ENCODE results near the gene SUPT7L.

SUPT7L gene

GRCh38 chr2:27663285-27664153, at the start of gene SUPT7L, which contains the start of gene SLC4A1AP:
SUPT7L (minus strand) TSS chr2:27663614; CDS start chr2:27662192, 1,422 bp downstream.
SLC4A1AP (plus strand) TSS chr2:27663889; CDS start chr2:27663915, 26 bp downstream.
- TF ChIP-seq, protein P1, sequence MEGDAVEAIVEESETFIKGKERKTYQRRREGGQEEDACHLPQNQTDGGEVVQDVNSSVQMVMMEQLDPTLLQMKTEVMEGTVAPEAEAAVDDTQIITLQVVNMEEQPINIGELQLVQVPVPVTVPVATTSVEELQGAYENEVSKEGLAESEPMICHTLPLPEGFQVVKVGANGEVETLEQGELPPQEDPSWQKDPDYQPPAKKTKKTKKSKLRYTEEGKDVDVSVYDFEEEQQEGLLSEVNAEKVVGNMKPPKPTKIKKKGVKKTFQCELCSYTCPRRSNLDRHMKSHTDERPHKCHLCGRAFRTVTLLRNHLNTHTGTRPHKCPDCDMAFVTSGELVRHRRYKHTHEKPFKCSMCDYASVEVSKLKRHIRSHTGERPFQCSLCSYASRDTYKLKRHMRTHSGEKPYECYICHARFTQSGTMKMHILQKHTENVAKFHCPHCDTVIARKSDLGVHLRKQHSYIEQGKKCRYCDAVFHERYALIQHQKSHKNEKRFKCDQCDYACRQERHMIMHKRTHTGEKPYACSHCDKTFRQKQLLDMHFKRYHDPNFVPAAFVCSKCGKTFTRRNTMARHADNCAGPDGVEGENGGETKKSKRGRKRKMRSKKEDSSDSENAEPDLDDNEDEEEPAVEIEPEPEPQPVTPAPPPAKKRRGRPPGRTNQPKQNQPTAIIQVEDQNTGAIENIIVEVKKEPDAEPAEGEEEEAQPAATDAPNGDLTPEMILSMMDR (IDR thresholded peaks at IDR 0.05; ENCODE audit: insufficient read depth, low read length, missing control alignments) = no peak
- DNase-seq (ENCODE audit: low read depth, low spot score) = no peak
- H3K4me3 ChIP-seq (ENCODE audit: low read depth, low read length) = peak within 1 kb of the TSS; percentile 97
- CTCF ChIA-PET = interaction anchor here (0.7 to 7.1 kb wide), 5 partner anchors 13 to 254 kb away, joined by 3 to 74 read pairs (median 4); partner anchors contain the start of gene PPM1G
- POLR2A ChIA-PET = interaction anchor here (0.8 to 1.3 kb wide), 6 partner anchors 9 to 294 kb away, joined by 3 to 7 read pairs (median 4); partner anchors contain the start of genes CCDC121, EIF2B4, GPN1 and ZNF513

GRCh38 chr2:27713201-27713600, 49.8 kb upstream of the SUPT7L start:
- no peak overlapping the region for H3K4me3 ChIP-seq (ENCODE audit: low read depth, low read length)
- ChIA-PET POLR2A (no interaction called here), CTCF (interaction anchor here (1.6 to 5.2 kb wide), 3 partner anchors 9 to 29 kb away, joined by 5 to 39 read pairs (median 17); no protein-coding TSS in a partner anchor)
- TF ChIP-seq, protein P1 (IDR thresholded peaks at IDR 0.05; ENCODE audit: insufficient read depth, low read length, missing control alignments) = no peak
- no peak for DNase-seq (ENCODE audit: low read depth, low spot score)

DNA sequence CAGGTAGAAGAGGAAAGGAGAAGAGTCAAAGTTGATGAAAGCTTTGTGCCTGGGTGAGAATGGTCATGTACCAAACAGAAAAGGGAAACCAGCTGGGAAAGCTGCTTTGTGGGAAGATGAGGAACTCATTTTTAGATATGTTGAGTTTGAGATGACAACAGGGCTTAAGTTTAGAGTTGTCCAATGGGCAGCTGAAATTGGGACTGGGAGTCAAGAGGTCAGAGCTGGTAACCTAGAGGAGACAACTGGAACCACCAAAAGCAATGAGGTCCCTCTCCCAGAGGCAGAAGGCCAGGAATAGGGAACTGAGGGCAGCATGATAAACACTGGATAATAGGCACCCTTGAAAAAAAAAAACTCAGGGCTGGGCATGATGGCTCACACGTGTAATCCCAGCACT, 49.1 kb upstream of the SUPT7L start:
- ChIA-PET POLR2A (no interaction called here), CTCF (interaction anchor here (1.6 to 5.2 kb wide), 5 partner anchors 9 to 741 kb away, joined by 5 to 39 read pairs (median 5); no protein-coding TSS in a partner anchor)
- TF ChIP-seq, protein P1 (IDR thresholded peaks at IDR 0.05; ENCODE audit: insufficient read depth, low read length, missing control alignments) = no peak

GRCh38 chr2:27711804-27712203, 48.4 kb upstream of the SUPT7L start:
- CTCF ChIA-PET = interaction anchor here (1.7 to 5.2 kb wide), 4 partner anchors 8 to 741 kb away, joined by 5 to 39 read pairs (median 11); no protein-coding TSS in a partner anchor
- TF ChIP-seq, protein P1 (IDR thresholded peaks at IDR 0.05; ENCODE audit: insufficient read depth, low read length, missing control alignments) = no peak
- DNase-seq (ENCODE audit: low read depth, low spot score) = no peak
- no peak overlapping the region for H3K4me3 ChIP-seq (ENCODE audit: low read depth, low read length)
- POLR2A ChIA-PET = no interaction called here

More for the DNA sequence above, 49.1 kb upstream of the SUPT7L start:
- no peak overlapping the region for H3K4me3 ChIP-seq (ENCODE audit: low read depth, low read length)
- DNase-seq (ENCODE audit: low read depth, low spot score) = no peak

DNA sequence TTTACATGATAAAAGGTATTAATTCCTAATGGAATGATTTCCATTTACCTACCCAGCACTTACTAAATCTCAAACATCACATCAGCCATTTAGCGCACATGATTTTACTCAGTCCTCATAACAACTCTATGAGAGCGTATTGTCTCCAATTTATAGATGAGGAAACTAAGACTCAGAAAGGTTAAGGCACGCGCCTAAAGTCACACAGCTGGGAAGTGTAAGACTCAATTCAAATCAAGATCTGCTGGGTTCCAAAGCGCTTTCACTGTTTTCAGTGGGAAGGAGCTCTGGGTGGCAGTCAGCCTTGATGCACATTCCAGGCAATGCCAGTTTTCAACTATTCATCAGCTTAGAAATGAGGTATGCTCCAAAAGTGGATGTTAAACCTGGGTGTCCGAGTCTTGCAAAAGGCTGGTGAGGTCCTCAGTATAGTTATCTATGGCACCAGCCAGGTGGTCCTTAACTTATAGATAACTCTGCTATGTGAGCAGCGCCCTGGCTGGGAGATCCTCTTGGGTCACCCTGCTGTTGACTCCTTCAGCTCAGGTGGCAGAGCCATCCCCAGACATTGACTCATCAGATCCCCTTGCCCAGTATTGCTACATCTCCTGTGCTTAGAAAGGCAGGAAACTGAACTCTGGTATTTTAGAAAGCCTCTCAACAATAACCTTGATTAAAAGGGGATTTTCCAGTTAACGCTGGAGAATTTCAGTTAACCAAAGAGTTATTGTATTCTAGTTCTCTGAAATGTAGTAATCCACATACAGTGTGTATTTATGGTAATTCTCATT, 47.4 kb upstream of the SUPT7L start:
- no peak overlapping the region for H3K4me3 ChIP-seq (ENCODE audit: low read depth, low read length)
- no peak for DNase-seq (ENCODE audit: low read depth, low spot score)
- POLR2A ChIA-PET = no interaction called here
- TF ChIP-seq, protein P1 (IDR thresholded peaks at IDR 0.05; ENCODE audit: insufficient read depth, low read length, missing control alignments) = no peak
- CTCF ChIA-PET = interaction anchor here (1.7 to 5.2 kb wide), 3 partner anchors 13 to 742 kb away, joined by 5 to 39 read pairs (median 5); no protein-coding TSS in a partner anchor
